ENCODE measurements around the gene TMEM269.

Gene TMEM269

DNA sequence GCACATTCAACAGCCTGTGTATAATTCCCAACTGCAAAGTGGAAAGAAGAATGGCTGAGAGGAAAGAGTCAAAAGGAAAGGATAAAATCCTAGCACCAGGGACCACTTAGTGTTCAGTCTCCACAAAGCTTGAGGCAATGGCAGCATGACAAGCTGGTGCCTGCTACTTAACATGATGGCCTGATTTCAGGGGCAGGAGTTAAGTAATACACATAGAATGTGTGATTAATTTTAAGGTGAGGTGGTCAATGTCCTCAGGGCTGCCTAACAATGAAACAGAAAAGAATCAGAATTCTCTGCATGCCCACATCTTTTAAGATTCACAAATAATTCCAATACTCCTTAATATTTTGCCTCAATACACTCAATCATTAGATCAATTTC, 26.9 kb upstream of the TMEM269 start:
- TF ChIP-seq, protein P1, sequence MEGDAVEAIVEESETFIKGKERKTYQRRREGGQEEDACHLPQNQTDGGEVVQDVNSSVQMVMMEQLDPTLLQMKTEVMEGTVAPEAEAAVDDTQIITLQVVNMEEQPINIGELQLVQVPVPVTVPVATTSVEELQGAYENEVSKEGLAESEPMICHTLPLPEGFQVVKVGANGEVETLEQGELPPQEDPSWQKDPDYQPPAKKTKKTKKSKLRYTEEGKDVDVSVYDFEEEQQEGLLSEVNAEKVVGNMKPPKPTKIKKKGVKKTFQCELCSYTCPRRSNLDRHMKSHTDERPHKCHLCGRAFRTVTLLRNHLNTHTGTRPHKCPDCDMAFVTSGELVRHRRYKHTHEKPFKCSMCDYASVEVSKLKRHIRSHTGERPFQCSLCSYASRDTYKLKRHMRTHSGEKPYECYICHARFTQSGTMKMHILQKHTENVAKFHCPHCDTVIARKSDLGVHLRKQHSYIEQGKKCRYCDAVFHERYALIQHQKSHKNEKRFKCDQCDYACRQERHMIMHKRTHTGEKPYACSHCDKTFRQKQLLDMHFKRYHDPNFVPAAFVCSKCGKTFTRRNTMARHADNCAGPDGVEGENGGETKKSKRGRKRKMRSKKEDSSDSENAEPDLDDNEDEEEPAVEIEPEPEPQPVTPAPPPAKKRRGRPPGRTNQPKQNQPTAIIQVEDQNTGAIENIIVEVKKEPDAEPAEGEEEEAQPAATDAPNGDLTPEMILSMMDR (conservative IDR thresholded peaks at IDR 0.05; ENCODE audit: low read length), result no peak
- DNase-seq (ENCODE audit: low read depth), result no peak
- no peak overlapping the region for H3K4me3 ChIP-seq (ENCODE audit: low read length)

DNA sequence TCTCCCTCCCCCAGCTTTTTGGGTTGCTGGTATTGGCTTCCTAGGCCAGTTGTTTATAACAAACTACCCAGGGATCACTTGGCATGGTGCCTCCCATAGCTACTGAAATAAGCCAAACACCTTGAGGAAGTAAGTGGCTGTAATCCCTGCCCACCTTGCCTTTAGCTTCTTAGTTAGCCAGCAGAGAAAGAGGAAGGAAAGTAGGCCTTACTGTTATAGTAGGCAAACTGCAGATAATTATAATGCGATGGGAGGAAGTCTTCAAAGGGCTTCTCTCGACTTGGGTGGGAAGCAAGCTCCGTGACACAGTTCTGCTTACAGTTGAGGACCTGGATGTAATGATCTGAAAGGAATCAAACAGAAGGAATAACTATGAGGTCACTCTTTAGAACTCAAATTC, 26.1 kb upstream of the TMEM269 start:
- TF ChIP-seq, protein P1 (conservative IDR thresholded peaks at IDR 0.05; ENCODE audit: low read length), result no peak
- no peak for DNase-seq (ENCODE audit: low read depth)
- H3K4me3 ChIP-seq (ENCODE audit: low read length), result no peak overlapping the region

DNA sequence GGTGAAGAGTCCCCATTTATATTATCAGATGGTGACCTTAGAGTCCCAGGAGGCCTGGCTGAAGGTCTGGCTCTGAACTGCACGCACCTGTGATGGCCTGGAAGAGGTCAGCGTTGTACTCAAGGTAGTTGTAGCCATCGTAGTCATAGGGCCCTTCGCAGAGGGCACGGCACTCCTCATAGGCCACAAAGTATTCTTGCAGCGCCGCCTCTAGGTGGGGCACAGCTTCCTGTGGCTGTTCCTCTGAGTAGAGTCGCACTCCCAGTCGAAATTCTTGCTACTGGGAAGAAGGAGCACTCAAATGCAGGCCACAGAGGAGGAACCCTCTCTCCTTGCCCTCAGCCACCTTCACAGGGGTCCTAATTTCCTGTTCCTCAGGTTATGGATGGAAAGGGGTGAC, 25.7 kb upstream of the TMEM269 start:
- no peak overlapping the region for H3K4me3 ChIP-seq (ENCODE audit: low read length)
- DNase-seq (ENCODE audit: low read depth), result no peak

DNA sequence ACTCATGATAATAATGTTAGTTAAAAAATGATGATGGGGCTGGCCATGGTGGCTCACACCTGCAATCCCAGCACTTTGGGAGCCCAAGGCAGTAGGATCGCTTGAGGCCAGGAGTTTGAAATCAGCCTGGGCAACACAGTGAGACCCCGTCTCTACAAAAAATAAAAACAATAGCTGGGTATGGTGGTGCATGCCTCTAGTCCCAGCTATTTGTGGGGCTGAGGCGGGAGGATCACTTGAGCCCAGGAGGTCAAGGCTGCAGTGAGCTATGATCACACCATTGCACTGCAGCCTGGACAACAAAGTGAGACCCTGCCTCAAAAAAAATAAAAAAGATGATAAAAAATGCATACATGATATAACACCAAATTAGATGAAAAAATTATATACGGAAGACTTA, 23.2 kb upstream of the TMEM269 start:
- TF ChIP-seq, protein P1 (conservative IDR thresholded peaks at IDR 0.05; ENCODE audit: low read length), result no peak
- no peak overlapping the region for H3K4me3 ChIP-seq (ENCODE audit: low read length)
- DNase-seq (ENCODE audit: low read depth), result no peak

More for the DNA sequence above, 25.7 kb upstream of the TMEM269 start:
- TF ChIP-seq, protein P1 (conservative IDR thresholded peaks at IDR 0.05; ENCODE audit: low read length), result no peak

DNA sequence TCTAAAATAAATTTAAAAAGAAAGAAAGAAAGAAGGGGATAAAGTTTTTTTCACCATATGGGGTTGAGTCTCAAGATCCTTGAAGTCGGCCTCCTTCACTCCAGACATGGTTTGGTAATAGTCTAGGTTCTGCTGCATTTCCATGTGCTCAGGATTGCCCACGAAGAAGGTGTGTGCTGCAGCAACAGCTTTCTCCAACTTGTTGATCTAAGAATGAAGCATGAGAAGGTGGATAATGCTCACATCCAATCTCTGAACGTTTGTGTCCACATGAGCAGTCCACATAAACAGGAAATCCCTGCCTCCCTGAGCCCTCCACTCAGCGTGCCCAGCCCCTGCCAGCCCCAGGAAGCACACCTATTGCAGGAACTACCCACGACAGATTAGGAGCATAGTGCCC, 22.5 kb upstream of the TMEM269 start:
- TF ChIP-seq, protein P1 (conservative IDR thresholded peaks at IDR 0.05; ENCODE audit: low read length), result no peak
- H3K4me3 ChIP-seq (ENCODE audit: low read length), result no peak overlapping the region
- DNase-seq (ENCODE audit: low read depth), result no peak

DNA sequence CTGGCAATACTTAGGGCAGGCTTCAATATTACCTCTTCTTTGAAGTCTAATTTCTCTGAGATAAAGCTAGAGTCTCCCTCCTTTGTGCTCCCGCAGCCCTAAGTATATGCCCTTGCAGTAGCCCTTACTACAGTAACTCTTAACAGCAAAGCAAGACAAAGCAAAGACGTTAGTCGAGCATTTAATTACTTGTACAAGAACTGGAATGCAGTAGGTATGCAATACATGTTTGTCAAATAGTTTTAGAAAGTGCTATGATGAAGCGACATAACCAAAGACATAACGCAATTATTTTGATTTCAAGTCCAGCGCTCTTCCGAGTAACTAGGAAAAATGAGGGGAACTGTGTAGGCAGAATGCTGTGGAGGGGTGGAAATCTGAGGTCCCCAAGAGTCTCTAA, 19.5 kb upstream of the TMEM269 start:
- H3K4me3 ChIP-seq (ENCODE audit: low read length), result peak overlapping the region; percentile 98
- TF ChIP-seq, protein P1 (conservative IDR thresholded peaks at IDR 0.05; ENCODE audit: low read length), result no peak
- DNase-seq (ENCODE audit: low read depth), result peak; percentile 69

DNA sequence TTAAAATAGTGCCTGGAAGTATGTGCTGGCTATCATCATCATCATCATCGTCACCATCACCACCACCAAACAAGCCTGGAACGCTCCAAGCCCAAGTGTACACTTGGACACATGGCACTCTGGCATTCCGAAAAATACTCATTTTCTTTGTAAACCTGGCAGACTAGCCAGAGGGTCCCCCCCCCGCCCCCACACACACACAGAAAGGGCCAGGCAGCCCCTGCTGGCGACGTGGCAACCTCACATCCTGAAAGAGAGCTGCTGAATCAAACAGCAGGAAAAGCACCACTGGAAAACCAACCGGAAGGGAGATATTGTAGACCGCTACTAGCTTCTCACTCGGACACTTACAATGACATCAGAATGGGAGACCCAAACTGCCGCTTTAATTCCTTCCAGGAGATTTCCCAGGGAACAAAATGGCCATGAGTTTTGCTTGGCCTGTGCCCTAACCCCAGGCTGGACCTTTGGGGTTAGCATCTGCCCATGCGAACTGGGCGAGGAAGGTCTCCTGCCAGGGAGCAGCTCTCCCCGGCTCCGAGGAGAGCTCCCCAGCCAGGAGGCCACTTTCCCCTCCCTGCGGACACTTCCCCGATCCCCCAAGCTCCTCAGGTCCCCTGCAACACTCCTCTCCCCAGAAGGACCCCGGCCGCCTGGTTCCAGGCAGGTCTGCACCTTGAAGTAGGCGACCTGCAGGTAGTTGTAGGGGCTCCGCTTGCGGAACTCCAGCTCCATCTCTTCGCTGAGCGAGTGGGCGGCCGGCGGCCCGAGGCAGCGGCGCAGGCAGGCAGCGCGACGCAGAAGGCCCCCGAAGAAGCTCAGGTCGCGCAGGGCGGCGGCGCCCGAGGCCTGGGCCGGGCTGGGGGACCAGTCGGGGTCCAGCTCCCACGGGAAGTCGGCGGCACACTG, 18.7 kb upstream of the TMEM269 start:
- peak overlapping the region; percentile 98 for H3K4me3 ChIP-seq (ENCODE audit: low read length)
- peak; percentile 79 for DNase-seq (ENCODE audit: low read depth)
- TF ChIP-seq, protein P1 (conservative IDR thresholded peaks at IDR 0.05; ENCODE audit: low read length), result peak; percentile 59
